GM12878 (cell line): ENCODE measurements around the gene TMTC3. TPM values are rescaled to one million over a fixed set of nuclear protein-coding genes. Genes with fewer than 3 reads are reported as not detected.

Experiments
- ATAC-seq: fragments of 200-7000 bp; cut with Tn5 transposase; 3 replicates; pipeline ENCODE4 v1.9.1; 2020; ENCODE audit warnings: mild to moderate bottlenecking, moderate library complexity
- BruUV-seq: library from RNA; stranded (reverse); fragments of 400-500 nt; replicated peaks from 2 replicates; lab custom pipeline; 2021; lab: Mats Ljungman, UMichigan
- CTCF ChIA-PET: fragments of 300-600 bp; sonication (Branson Sonifier 250); formaldehyde crosslinking; extraction: SDS; loops from one replicate; lab custom pipeline; 2021; ENCODE audit warnings: inconsistent platforms; lab: Yijun Ruan, JAX
- POLR2A ChIA-PET: fragments of 350-600 bp; formaldehyde crosslinking; extraction: SDS; loops from one replicate; lab custom pipeline; 2021; ENCODE audit warnings: inconsistent platforms; lab: Charles Lee
- RAD21 ChIA-PET: fragments of 300-600 bp; sonication (Branson Sonifier 250); formaldehyde crosslinking; loops from one replicate; lab custom pipeline; 2023; ENCODE audit warnings: antibody characterized with exemption; ENCODE audit not compliant: unreplicated experiment; lab: Charles Lee
- SMC1A ChIA-PET: fragments of 300-600 bp; sonication (Branson Sonifier 250); formaldehyde crosslinking; loops from one replicate; lab custom pipeline; 2023; ENCODE audit not compliant: unreplicated experiment, uncharacterized antibody; lab: Charles Lee
- DNase-seq: peaks from one replicate; pipeline ENCODE4 v3.0.0-alpha.2; 2011; ENCODE audit warnings: low read depth, low spot score
- FAIRE-seq: peaks from 3 replicates; lab custom pipeline; 2011; peaks lifted over from hg19 to GRCh38; lab: Jason Lieb, UNC
- H2AFZ ChIP-seq: 2 replicates; pipeline ENCODE4 v1.6.0; 2011; ENCODE audit warnings: low read depth, low read length, control low read depth; ENCODE audit not compliant: control insufficient read depth
- H3K27ac ChIP-seq: 2 replicates; pipeline ENCODE4 v1.5.1; 2011; ENCODE audit warnings: control low read depth; ENCODE audit not compliant: control insufficient read depth, insufficient read depth
- H3K27me3 ChIP-seq, 2 experiments: replicated peaks in 1 of 2; 2 replicates each; pipeline versions ENCODE4 v1.6.0 to v1.6.1; 2011; ENCODE audit warnings: low read length in 1 of 2; ENCODE audit not compliant: control insufficient read depth in 2 of 2, insufficient read depth in 2 of 2
- H3K36me3 ChIP-seq, 2 experiments: 2 replicates each; pipeline ENCODE4 v1.5.1; 2011; ENCODE audit warnings: low read length in 1 of 2; ENCODE audit not compliant: control insufficient read depth in 2 of 2, insufficient read depth in 2 of 2
- H3K4me1 ChIP-seq: 2 replicates; pipeline ENCODE4 v1.6.1; 2011; ENCODE audit warnings: mild to moderate bottlenecking, low read length, moderate library complexity, mixed read lengths; ENCODE audit not compliant: control insufficient read depth, insufficient read depth
- H3K4me2 ChIP-seq: 2 replicates; pipeline ENCODE4 v1.6.0; 2011; ENCODE audit warnings: control low read depth; ENCODE audit not compliant: control insufficient read depth, insufficient read depth
- H3K4me3 ChIP-seq: fragments of 200-600 bp; sonication (generic); 2 replicates; pipeline ENCODE4 v1.5.1; 2016
- H3K79me2 ChIP-seq: 2 replicates; pipeline ENCODE4 v1.6.0; 2011; ENCODE audit warnings: low read length; ENCODE audit not compliant: control insufficient read depth, insufficient read depth
- H3K9ac ChIP-seq: 2 replicates; pipeline ENCODE4 v1.8.0; 2011; ENCODE audit warnings: low read length, control low read depth, mixed read lengths; ENCODE audit not compliant: control insufficient read depth, insufficient read depth
- H3K9me3 ChIP-seq: replicated peaks from 3 replicates; pipeline ENCODE4 v1.5.1; 2011; ENCODE audit warnings: mild to moderate bottlenecking, low read length; ENCODE audit not compliant: control insufficient read depth, insufficient read depth
- H4K20me1 ChIP-seq: 2 replicates; pipeline ENCODE4 v1.6.0; 2011; ENCODE audit not compliant: control insufficient read depth, insufficient read depth
- GATAD2B ChIP-seq: fragments of 450-650 bp; conservative IDR thresholded peaks from 2 replicates; pipeline ENCODE4 v1.6.1; 2017; ENCODE audit warnings: low read depth, mild to moderate bottlenecking, moderate library complexity
- MTA2 ChIP-seq: fragments of 450-650 bp; IDR thresholded peaks from 2 replicates; pipeline ENCODE4 v1.6.1; 2016; ENCODE audit warnings: low read depth, mild to moderate bottlenecking, moderate library complexity
- POLR2AphosphoS5 ChIP-seq: IDR thresholded peaks from 2 replicates; pipeline ENCODE4 v1.6.1; 2011; ENCODE audit warnings: mild to moderate bottlenecking, low read length, inconsistent platforms
- WGBS: methylation state at CpG from one replicate; pipeline ENCODE4 v1.1.6; 2016; ENCODE audit warnings: low lambda C conversion rate; ENCODE audit not compliant: insufficient replicate concordance, insufficient coverage; ENCODE audit errors: missing lambda C conversion rate; 5-methylcytosine and 5-hydroxymethylcytosine counted together
- in situ Hi-C: fragments of 300-500 bp; cut with MboI; formaldehyde crosslinking; loops from 9 replicates; pipeline ENCODE4 v1.14.3; 2018; ENCODE audit warnings: mixed read lengths
- intact Hi-C: fragments of 100-400 bp; cut with micrococcal nuclease; formaldehyde crosslinking; loops from one replicate; pipeline ENCODE4 v1.14.2; 2022; ENCODE audit not compliant: unreplicated experiment
- polyA plus RNA-seq, 11 experiments: library from polyadenylated mRNA; depleted of rRNA in 4 of 11; unstranded in 6 of 11; stranded (reverse) in 5 of 11; fragments of >200 nt; fragmentation: Nextera tagmentation in 4 of 11; fragmentation: Illumina TruSeq in 1 of 11; extraction: Ambion mirVana in 4 of 11; extraction: Trizol in 1 of 11; gene quantifications; 1 replicate in 1 of 11; 2 replicates in 10 of 11; pipeline versions ENCODE4 v1.2.1 to v1.2.3, GENCODE V29; 2011 to 2016; ENCODE audit warnings: inconsistent platforms in 2 of 11, missing spikeins in 2 of 11, low read depth in 1 of 11
- total RNA-seq, 4 experiments: library from RNA; depleted of rRNA in 3 of 4; stranded (reverse); fragments of >200 nt in 3 of 4; fragmentation: Illumina TruSeq in 1 of 4; extraction: Trizol in 1 of 4; gene quantifications; 2 replicates each; pipeline versions ENCODE4 v1.2.1 to v1.2.3, GENCODE V29; 2013 to 2021
- TF ChIP-seq, protein P1 (sequence below): IDR thresholded peaks from 2 replicates; pipeline ENCODE4 v1.6.1; 2012; ENCODE audit warnings: low read depth, low read length, improper control_type of control experiment
- TF ChIP-seq, protein P2 (sequence below): fragments of 450-650 bp; IDR thresholded peaks from 2 replicates; pipeline ENCODE4 v1.6.1; 2017; ENCODE audit warnings: mild to moderate bottlenecking, moderate library complexity
- TF ChIP-seq, protein P3 (sequence below): IDR thresholded peaks from 2 replicates; pipeline ENCODE4 v1.6.1; 2012; ENCODE audit warnings: improper control_type of control experiment, low read depth, low read length; ENCODE audit not compliant: insufficient replicate concordance

Gene TMTC3
- total and polyA plus RNA-seq, 10 of the 15 experiments (the other 5 are each of a cell fraction or from before 2014, with no cell fraction given) = 1.4 to 5.7 (median 3.5) TPM

DNA sequence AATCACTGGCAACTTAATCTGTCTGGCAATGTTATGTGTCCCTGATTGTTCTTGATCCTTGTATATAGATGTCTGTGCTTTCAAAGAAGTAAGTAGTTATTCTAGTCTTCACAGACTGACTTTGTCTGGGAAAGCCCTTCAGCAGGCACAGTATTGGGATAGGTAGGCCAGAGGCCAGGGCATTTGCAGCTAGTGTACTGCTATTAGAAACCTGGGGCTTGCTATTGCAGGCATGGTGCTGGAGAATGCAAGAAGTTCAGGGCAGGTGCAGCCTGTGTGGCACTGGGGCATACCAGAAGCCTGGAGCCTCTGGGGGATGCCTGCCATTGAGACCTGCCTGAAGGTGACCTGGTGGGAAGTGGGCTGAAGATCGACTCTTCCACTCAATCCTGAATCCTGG, 96.3 kb downstream of the TMTC3 start:
- no peak for TF ChIP-seq POLR2AphosphoS5
- TF ChIP-seq, protein P1, sequence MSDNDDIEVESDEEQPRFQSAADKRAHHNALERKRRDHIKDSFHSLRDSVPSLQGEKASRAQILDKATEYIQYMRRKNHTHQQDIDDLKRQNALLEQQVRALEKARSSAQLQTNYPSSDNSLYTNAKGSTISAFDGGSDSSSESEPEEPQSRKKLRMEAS = no peak
- TF ChIP-seq GATAD2B = no peak
- TF ChIP-seq, protein P2, sequence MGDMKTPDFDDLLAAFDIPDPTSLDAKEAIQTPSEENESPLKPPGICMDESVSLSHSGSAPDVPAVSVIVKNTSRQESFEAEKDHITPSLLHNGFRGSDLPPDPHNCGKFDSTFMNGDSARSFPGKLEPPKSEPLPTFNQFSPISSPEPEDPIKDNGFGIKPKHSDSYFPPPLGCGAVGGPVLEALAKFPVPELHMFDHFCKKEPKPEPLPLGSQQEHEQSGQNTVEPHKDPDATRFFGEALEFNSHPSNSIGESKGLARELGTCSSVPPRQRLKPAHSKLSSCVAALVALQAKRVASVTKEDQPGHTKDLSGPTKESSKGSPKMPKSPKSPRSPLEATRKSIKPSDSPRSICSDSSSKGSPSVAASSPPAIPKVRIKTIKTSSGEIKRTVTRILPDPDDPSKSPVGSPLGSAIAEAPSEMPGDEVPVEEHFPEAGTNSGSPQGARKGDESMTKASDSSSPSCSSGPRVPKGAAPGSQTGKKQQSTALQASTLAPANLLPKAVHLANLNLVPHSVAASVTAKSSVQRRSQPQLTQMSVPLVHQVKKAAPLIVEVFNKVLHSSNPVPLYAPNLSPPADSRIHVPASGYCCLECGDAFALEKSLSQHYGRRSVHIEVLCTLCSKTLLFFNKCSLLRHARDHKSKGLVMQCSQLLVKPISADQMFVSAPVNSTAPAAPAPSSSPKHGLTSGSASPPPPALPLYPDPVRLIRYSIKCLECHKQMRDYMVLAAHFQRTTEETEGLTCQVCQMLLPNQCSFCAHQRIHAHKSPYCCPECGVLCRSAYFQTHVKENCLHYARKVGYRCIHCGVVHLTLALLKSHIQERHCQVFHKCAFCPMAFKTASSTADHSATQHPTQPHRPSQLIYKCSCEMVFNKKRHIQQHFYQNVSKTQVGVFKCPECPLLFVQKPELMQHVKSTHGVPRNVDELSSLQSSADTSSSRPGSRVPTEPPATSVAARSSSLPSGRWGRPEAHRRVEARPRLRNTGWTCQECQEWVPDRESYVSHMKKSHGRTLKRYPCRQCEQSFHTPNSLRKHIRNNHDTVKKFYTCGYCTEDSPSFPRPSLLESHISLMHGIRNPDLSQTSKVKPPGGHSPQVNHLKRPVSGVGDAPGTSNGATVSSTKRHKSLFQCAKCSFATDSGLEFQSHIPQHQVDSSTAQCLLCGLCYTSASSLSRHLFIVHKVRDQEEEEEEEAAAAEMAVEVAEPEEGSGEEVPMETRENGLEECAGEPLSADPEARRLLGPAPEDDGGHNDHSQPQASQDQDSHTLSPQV = no peak
- no peak for TF ChIP-seq MTA2
- TF ChIP-seq, protein P3, sequence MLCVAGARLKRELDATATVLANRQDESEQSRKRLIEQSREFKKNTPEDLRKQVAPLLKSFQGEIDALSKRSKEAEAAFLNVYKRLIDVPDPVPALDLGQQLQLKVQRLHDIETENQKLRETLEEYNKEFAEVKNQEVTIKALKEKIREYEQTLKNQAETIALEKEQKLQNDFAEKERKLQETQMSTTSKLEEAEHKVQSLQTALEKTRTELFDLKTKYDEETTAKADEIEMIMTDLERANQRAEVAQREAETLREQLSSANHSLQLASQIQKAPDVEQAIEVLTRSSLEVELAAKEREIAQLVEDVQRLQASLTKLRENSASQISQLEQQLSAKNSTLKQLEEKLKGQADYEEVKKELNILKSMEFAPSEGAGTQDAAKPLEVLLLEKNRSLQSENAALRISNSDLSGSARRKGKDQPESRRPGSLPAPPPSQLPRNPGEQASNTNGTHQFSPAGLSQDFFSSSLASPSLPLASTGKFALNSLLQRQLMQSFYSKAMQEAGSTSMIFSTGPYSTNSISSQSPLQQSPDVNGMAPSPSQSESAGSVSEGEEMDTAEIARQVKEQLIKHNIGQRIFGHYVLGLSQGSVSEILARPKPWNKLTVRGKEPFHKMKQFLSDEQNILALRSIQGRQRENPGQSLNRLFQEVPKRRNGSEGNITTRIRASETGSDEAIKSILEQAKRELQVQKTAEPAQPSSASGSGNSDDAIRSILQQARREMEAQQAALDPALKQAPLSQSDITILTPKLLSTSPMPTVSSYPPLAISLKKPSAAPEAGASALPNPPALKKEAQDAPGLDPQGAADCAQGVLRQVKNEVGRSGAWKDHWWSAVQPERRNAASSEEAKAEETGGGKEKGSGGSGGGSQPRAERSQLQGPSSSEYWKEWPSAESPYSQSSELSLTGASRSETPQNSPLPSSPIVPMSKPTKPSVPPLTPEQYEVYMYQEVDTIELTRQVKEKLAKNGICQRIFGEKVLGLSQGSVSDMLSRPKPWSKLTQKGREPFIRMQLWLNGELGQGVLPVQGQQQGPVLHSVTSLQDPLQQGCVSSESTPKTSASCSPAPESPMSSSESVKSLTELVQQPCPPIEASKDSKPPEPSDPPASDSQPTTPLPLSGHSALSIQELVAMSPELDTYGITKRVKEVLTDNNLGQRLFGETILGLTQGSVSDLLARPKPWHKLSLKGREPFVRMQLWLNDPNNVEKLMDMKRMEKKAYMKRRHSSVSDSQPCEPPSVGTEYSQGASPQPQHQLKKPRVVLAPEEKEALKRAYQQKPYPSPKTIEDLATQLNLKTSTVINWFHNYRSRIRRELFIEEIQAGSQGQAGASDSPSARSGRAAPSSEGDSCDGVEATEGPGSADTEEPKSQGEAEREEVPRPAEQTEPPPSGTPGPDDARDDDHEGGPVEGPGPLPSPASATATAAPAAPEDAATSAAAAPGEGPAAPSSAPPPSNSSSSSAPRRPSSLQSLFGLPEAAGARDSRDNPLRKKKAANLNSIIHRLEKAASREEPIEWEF = no peak
- Histone ChIP-seq H3K27me3 (no peaks in the 10 kb centered on the region), H3K27ac (no peak overlapping the region), H2AFZ (no peak overlapping the region), H3K9me3 (no peaks in the 10 kb centered on the region; the same call in 2 of the 3 replicates), H3K4me1 (no peaks in the 10 kb centered on the region), H3K79me2 (no peaks in the 10 kb centered on the region), H3K9ac (no peak overlapping the region), H3K4me3 (no peak overlapping the region), H3K36me3 (no peaks in the 10 kb centered on the region), H4K20me1 (no peaks in the 10 kb centered on the region), H3K4me2 (no peak overlapping the region)
- no peak for DNase-seq
- CTCF ChIA-PET = interaction anchor here (0.7 to 1.2 kb wide), 2 partner anchors 25 to 169 kb away, joined by 3 to 4 read pairs; no protein-coding TSS in a partner anchor
- in situ Hi-C loops (no loop called here), intact Hi-C loops (no loop called here)
- POLR2A ChIA-PET = no interaction called here
- WGBS = 44% methylated on average over 1 of the region's 1 CpG
- RAD21 ChIA-PET = interaction anchor here (2.3 kb wide), 1 partner anchor 62 kb away, joined by 17 read pairs; no protein-coding TSS in a partner anchor
- BruUV-seq = no TSS peak
- SMC1A ChIA-PET = interaction anchor here (0.9 to 2.4 kb wide), 5 partner anchors 10 to 107 kb away, joined by 3 to 17 read pairs (median 5); no protein-coding TSS in a partner anchor
- FAIRE-seq = no peak
- peak; percentile 27 for ATAC-seq
